ENCODE results near the gene MORN5.

GRCh38 chr9:122151267-122151828 is 8.4 kb upstream of the MORN5 start:
- no peak for TF ChIP-seq CTCF (IDR thresholded peaks at IDR 0.05 in 8 of 11, conservative IDR thresholded peaks at IDR 0.05 in 3 of 11)
- no peak for TF ChIP-seq POLR2AphosphoS5 (IDR thresholded peaks at IDR 0.05)

Measured in spleen (tissue), 7 donors.